Measurements from ENCODE around the gene TTC21A.

Gene TTC21A

GRCh38 chr3:39104961-39105686, 2.4 kb upstream of the TTC21A start:
- H3K27ac ChIP-seq: no peak overlapping the region
- TF ChIP-seq ZFX (IDR thresholded peaks at IDR 0.05): no peak
- TF ChIP-seq CTCF (conservative IDR thresholded peaks at IDR 0.05): no peak

GRCh38 chr3:39105687-39106063, 1.8 kb upstream of the TTC21A start:
- no peak for TF ChIP-seq ZFX (IDR thresholded peaks at IDR 0.05)
- TF ChIP-seq CTCF (conservative IDR thresholded peaks at IDR 0.05): no peak
- H3K27ac ChIP-seq: no peak overlapping the region

- no peak for TF ChIP-seq ZFX (IDR thresholded peaks at IDR 0.05)
- H3K27ac ChIP-seq: peak overlapping the region; percentile 92
These were observed 1.1 kb upstream of the TTC21A start for GRCh38 chr3:39106281-39106811.

- H3K27ac ChIP-seq: peak overlapping the region; percentile 92
- TF ChIP-seq CTCF (conservative IDR thresholded peaks at IDR 0.05) (no peak; the same call in 1 of the 2 replicates), ZFX (IDR thresholded peaks at IDR 0.05) (peak; percentile 88)
These were observed 561 bp upstream of the TTC21A start for GRCh38 chr3:39106851-39107387.

GRCh38 chr3:39108200-39108710, 775 bp downstream of the TTC21A start:
- peak overlapping the region; percentile 92 for H3K27ac ChIP-seq
- TF ChIP-seq ZFX (IDR thresholded peaks at IDR 0.05): no peak
- TF ChIP-seq CTCF (conservative IDR thresholded peaks at IDR 0.05): no peak

- no peak for TF ChIP-seq ZFX (IDR thresholded peaks at IDR 0.05)
- no peak for TF ChIP-seq CTCF (conservative IDR thresholded peaks at IDR 0.05)
- no peak overlapping the region for H3K27ac ChIP-seq
These were observed 1.6 kb downstream of the TTC21A start for GRCh38 chr3:39109086-39109485.

- no peak overlapping the region for H3K27ac ChIP-seq
- TF ChIP-seq ZFX (IDR thresholded peaks at IDR 0.05): no peak
These were observed 2.7 kb downstream of the TTC21A start for GRCh38 chr3:39110041-39110639.

- TF ChIP-seq CTCF (conservative IDR thresholded peaks at IDR 0.05) (no peak), ZFX (IDR thresholded peaks at IDR 0.05) (no peak)
These were observed 4.6 kb downstream of the TTC21A start for GRCh38 chr3:39112113-39112512.

More at GRCh38 chr3:39112113-39112512, 4.6 kb downstream of the TTC21A start:
- no peak overlapping the region for H3K27ac ChIP-seq

Data from C4-2B (cell line).